ENCODE results near the gene AQP9.

Gene AQP9

GRCh38 chr15:58228718-58229117 is 90.5 kb downstream of the AQP9 start:
- DNase-seq: no peak

- DNase-seq: no peak
Observed at GRCh38 chr15:58229297-58229768, 91.2 kb downstream of the AQP9 start.

GRCh38 chr15:58232281-58233065 is 94.3 kb downstream of the AQP9 start:
- peak; percentile 67 for DNase-seq

GRCh38 chr15:58233341-58233740 is 95.2 kb downstream of the AQP9 start:
- DNase-seq: no peak
